Esophagus mucosa (tissue), 1 donor: ENCODE results near the gene NINJ1. TPM values are rescaled to one million over a fixed set of nuclear protein-coding genes. Genes with fewer than 3 reads are reported as not detected.
"Not testable (repeated sequence)": the region's sequence is repeated elsewhere in the genome, so short reads cannot be mapped to it uniquely, and the experiment has no call there.

Source experiments
- ATAC-seq: fragments of 200-7000 bp; cut with Tn5 transposase; one replicate; pipeline ENCODE4 v1.9.1; 2020
- total RNA-seq: library from RNA; stranded (reverse); gene quantifications from one replicate; pipeline ENCODE4 v1.2.4, GENCODE V29; 2023
- donor health status: DM: yes; HTN: yes; CAD: no.

Gene NINJ1
- total RNA-seq, 1 donor from 2014 or later = 16.9 TPM

GRCh38 chr9:93118863-93119702 is 15.0 kb downstream of the NINJ1 start:
- ATAC-seq = no peak

DNA sequence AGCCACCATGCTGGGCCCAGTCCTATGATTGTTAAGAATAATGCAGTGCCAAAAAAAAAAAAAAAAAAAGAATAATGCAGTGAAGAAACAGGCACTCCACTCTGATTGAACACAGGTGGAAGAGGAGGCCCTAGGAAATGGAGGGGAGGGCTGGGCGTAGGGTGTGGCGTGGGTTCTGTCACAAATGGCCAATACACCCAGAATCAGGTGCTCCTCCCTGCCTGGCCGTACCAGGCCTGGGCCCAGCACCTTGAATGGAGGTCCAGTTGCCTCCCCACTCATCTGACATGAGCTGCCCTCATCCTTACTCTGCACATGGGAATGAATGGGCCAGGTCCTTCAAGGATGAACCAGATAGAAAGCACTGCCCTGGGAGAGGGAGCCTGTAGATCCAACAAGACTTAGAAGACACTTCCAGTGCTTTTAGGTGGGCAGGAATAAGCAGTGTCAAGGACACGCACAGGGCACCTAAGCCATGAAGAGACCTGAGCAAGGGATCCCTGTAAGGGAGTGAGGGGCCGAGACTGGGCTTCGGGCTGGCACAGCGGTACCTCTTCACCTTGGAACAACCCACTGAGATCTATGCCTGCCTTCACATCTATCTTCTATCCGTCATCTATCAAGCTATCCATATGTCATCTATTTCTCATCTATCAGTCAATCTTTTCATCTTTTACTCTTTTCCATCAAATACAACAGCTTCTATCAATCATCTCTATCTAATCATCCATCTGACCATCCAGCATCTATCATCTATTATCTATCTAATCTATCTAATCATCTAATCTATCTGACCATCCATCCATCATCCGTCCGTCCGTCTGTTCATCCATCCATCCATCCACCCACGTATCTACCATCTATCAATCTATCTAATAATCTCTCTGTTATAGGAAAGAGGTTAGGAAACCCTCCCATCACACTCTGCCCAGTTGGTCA is 15.9 kb downstream of the NINJ1 start:
- ATAC-seq = no peak

- ATAC-seq = not testable (repeated sequence)
Measured at GRCh38 chr9:93117521-93117920, 16.5 kb downstream of the NINJ1 start.

DNA sequence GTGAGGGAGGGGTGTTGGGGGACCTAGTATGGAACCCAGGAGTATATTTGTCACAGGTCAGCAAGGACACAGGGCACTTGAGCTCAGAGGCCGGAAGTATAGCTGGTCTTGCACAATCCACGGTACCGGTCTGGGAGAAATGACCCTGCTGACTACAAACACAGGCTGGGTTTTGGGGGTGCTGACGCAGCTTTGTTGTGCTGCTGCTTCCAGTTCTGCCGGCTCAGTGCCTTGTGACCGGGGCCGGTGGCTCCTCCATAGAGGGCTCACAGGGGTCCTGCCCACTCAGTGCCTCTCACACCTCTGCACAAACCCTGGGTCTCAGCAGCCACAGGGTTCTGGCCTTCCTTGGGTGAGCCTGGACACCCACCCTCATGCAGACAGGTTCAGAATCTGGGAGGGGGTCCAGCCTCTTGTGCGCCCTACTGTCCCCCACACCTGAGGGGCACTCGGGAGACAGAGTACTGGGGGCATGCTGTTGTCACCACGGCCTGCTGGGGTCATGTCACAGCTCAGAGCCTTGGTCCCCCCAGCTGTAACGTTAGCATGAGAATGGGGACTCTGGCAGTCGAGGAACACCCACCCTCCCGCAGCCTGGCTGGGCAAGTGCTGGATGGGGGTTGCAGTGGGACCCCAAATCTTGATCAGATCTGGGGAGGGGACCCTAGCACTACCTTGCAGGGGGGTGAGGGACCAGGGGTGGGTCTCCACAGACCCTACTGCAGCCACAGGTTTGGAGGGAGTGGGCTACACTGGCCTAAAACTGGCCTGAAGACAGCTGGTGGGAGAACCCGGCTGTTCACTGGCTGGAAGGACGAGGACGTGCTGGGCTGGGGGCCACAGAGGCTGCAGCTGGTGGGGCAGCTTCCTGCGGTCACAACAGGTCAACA is 17.7 kb downstream of the NINJ1 start:
- ATAC-seq = peak; percentile 8

- no peak for ATAC-seq
Measured at GRCh38 chr9:93115486-93116071, 18.5 kb downstream of the NINJ1 start.

DNA sequence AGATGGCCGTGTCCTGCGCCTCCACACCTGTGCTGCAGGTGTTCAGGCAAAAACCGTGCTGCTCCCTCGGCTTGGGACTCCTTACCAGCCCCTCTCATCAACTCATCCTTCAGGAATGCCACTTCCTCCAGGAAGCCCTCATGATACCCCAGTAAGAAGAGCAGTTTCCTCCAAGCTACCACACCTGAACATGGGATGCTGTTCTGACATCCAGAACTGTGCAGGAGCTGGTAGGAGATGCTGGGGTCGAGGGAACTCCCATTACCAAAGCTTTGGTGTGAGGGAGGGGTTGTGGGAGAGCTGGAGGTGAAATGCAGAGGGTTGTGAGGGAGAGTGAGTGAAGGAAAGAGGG is 19.1 kb downstream of the NINJ1 start:
- no peak for ATAC-seq

- peak; percentile 4 for ATAC-seq
Measured at GRCh38 chr9:93114169-93114983, 19.7 kb downstream of the NINJ1 start.

DNA sequence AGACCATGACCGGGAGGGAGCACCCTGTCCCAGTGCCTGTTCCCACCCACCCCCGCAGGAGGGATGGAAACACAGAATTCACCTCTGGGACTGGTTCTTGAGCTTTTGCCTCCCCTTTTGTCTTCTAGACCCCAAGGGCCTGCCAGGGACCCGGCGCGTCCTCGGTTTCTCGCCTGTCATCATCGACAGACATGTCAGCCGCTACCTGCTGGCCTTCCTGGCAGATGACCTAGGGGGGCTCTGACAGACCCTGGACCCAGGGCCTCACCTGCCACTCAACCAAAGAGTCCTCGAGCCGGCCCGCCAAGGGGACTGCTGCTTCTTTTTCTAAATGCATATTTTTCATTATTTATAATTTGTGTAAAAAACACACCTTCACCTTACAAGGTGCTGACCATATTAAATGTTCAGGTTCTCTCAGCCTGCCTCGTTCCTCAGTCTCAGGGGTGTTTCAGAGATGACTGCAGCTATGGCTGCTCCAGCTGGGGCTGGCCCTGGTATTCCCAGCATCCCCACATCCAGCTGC is 21.1 kb downstream of the NINJ1 start:
- no peak for ATAC-seq

- no peak for ATAC-seq
Measured at GRCh38 chr9:93112116-93112863, 21.8 kb downstream of the NINJ1 start.

- ATAC-seq = no peak
Measured at GRCh38 chr9:93111371-93112115, 22.5 kb downstream of the NINJ1 start.

DNA sequence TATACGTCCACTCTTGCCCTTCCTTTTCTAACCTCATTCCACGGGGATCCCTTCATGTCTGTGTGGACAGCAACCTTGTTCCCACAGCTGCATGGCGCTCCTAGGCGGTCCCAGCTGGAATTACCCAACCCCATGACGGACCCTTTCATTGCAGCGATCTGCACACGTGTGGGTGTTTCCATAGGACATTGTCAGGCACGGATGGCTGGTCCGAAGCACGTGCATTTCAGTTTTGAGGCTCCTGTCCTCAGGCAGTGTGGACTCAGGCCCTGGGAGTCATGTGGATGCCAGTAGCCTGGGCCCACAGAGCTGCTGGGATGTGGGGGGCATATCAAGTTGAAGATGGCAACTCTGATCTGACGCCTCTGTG is 23.1 kb downstream of the NINJ1 start:
- no peak for ATAC-seq

- ATAC-seq = no peak
Measured at GRCh38 chr9:93110311-93110855, 23.7 kb downstream of the NINJ1 start.

DNA sequence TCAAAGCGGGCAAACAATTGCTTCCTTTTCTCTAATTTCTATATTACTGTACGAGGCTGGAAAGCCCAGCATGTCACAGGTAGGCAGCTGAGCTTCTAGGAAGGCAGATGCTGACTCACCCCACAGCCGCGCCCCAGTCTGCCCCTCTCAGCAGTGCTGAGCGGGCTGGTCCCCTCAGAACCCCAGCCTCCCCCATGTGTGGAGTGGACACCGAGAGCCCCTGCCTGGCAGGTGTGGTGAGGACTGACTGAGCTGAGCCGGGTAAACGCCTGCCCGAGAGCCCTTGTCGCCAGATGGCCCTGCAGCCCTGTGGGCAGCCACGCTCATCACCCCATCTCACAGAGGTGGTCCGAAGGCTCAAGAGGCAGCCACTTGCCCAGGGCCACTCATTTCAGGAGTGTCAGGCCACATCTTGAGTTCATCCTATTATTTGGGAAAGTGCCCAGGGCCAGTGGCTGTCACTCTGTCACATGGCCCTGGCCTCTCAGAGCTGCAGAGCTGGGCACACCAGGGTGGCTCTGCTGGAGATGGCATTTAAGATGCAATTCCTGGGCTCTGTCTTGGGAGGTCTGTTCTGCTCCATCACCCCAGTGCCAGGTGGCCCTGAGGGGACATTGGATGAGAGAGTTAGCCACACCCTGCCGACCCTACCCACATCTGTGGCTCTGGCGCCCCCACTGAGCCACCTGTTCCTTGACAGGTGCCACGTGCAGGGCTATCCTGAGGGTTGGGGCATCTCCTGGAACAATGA is 25.6 kb downstream of the NINJ1 start:
- peak; percentile 11 for ATAC-seq

DNA sequence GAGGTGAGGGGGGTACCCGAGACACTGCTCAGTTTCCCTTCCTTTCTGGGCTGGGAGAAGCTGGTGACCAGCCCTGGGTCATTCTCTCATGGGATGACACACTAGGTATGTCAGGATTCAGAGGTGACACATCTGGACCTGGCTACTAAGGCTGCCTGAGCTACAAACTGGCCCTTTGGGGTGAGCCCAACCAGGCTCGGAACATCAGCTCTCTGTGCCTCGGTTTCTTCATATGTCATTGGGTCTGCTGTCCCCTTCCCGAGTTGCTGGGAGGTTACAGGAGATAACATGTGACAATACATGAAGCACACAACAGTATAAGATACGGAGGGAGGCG is 26.3 kb downstream of the NINJ1 start:
- no peak for ATAC-seq

DNA sequence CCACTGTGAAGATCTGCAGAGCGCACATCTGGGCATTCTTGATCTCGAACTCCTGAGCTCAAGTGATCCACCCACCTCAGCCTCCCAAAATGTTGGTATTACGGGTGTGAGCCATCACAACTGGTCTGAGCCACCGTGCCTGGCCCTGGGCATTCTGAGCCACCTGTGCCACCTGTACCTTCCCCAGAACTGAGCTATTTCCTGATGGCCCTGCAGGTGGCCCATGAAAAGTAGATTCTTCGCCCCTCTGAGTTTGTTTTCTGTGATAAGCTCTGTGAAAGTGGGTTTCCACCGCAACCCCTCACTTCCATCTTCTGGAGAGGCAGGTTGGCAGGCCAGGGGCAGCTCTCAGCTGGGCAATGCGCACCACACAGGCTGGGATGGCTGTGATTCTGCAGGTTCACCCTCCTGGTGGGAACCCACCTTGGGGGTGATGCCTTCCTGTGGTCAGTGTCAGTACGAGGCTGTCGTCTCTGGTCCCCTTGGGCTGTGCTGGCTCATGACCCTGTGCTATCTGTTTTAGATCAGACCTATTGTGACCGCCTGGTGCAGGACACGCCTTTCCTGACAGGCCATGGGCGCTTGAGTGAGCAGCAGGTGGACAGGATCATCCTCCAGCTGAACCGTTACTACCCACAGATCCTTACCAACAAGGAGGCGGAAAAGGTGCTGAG is 26.8 kb downstream of the NINJ1 start:
- no peak for ATAC-seq

DNA sequence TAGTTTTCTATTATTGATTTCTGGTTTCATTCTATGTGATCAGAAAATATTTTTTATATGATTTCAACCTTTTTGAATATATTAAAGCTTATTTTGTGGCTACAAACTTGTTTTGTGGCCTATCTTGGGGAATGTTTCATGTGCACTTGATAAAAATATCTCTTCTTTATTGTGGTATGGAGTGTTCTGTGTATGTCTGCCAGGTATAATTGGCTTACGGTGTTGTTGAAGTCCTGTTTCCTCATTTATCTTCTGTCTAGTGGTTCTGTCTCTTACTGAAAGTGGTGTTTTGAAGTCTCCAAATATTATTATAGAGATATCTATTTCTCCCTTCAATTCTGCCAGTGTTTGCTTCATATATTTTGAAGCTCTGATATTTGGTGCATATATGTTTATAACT is 28.4 kb downstream of the NINJ1 start:
- ATAC-seq = no peak

DNA sequence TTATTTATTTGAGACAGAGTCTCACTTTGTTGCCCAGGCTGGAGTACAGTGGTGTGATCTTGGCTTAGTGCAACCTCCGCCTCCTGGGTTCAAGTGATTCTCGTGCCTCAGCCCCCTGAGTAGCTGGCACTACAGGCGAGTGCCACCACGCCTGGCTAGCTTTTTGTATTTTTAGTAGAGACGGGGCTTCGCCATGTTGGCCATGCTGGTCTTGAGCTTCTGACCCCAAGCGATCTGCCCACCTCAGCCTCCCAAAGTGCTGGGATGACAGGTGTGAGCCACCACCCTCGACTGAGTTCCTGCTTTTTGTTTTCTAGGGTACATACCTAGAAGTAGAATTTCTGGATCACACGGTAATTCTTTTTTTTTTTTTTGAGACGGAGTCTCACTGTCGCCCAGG is 33.0 kb downstream of the NINJ1 start:
- not testable (repeated sequence) for ATAC-seq

DNA sequence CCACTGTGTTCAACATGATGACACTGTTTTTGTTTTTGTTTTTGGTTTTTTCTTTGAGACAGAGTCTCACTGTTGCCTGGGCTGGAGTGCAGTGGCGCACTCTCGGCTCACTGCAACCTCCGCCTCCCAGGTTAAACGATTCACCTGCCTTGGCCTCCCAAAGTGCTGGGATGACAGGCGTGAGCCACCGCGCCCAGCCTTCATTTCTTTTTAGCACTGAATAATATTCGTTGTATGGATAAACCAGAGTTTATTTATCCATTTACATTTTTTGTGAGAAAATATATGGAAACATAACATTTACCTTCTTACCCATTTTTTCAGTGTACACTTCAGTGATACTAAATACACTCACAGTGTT is 33.8 kb downstream of the NINJ1 start:
- no peak for ATAC-seq
